Stomach (tissue), 4 donors: ENCODE results near the gene FOXO1.

ENCODE experiments used
- CTCF ChIP-seq, 7 experiments: fragments of 450-650 bp in 4 of 7; fragments of 200-600 bp in 3 of 7; sonication (generic) in 3 of 7; IDR thresholded peaks; one replicate each; pipeline ENCODE4 v1.5.1; 2016 to 2019; ENCODE audit warnings: antibody characterized with exemption in 7 of 7, control low read depth in 2 of 7, mild to moderate bottlenecking in 1 of 7
- POLR2A ChIP-seq, 4 donors: fragments of 450-650 bp; IDR thresholded peaks; one replicate each; pipeline ENCODE4 v1.6.1; 2016; ENCODE audit warnings: antibody characterized with exemption in 4 of 4, control low read depth in 2 of 4, mild to moderate bottlenecking in 1 of 4, moderate library complexity in 1 of 4
- POLR2AphosphoS5 ChIP-seq, 3 donors: sonication (generic); formaldehyde crosslinking; IDR thresholded peaks; one replicate each; pipeline ENCODE4 v1.6.1; 2016; ENCODE audit warnings: antibody characterized with exemption in 3 of 3

GRCh38 chr13:40508767-40509342 is 157.6 kb downstream of the FOXO1 start:
- TF ChIP-seq CTCF (IDR thresholded peaks at IDR 0.05), result no peak
- no peak for TF ChIP-seq POLR2A (IDR thresholded peaks at IDR 0.05)
- no peak for TF ChIP-seq POLR2AphosphoS5 (IDR thresholded peaks at IDR 0.05)
